GM18498 (cell line): Measurements from ENCODE around the gene FASTKD3.
A peak's percentile ranks its signal among the peaks of the same experiment; 100 is the strongest.

Source experiments
- ATAC-seq: cut with Tn5 transposase; IDR thresholded peaks from one replicate; pipeline ENCODE4 v1.9.1; 2021; ENCODE audit warnings: mild to moderate bottlenecking, moderate library complexity; ENCODE audit not compliant: unreplicated experiment

FASTKD3 gene

DNA sequence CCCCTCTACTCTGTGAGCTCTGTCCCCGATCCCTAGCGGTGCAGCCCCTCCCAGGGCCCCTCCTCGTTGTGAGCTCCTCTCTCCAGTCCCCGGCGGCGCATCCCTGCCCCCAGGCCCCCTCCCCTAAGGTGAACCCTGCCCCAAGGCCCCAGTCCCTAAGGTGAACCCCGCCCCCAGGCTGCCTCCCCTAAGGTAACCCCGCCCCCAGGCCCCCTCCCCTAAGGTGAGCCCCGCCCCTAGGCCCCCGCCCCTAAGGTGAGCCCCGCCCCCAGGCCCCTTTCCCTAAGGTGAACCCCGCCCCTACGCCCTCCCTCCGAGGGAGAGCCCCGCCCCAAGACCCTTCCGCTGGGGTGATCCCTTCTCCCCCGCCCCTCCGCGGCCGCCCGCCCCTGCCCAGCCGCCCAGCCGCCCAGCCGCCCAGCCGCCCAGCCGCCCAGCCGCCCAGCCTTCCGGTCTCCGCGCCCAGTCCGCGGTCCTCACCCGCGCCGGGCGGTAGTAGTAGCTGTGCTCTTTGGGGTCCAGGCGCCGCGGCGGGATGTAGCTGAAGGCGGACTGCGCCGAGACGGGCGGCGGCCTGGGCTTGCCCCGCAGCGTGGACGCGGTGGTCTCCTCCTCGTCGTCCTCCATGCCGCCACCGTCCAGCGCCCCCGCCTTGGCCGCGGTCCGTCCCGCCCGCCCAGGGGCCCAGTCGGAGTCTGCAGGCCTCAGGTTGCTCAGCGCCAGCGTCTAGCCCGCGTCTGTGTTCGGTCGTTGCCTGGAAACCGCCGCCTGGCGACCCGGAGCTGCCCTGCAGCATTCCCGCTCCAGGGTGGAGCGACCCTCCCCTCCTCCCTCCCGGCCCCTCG is 18.2 kb downstream of the FASTKD3 start, which contains the start of gene CFAP90:
TSS of gene CFAP90 (minus strand) at position 739 of the 845 bp plus-strand sequence. CDS start at position 627, 112 bp downstream.
- ATAC-seq: no peak

GRCh38 chr5:7849681-7850394 is 19.0 kb downstream of the FASTKD3 start:
- no peak for ATAC-seq

- ATAC-seq: no peak
Observed at GRCh38 chr5:7848296-7848695, 20.5 kb downstream of the FASTKD3 start.

DNA sequence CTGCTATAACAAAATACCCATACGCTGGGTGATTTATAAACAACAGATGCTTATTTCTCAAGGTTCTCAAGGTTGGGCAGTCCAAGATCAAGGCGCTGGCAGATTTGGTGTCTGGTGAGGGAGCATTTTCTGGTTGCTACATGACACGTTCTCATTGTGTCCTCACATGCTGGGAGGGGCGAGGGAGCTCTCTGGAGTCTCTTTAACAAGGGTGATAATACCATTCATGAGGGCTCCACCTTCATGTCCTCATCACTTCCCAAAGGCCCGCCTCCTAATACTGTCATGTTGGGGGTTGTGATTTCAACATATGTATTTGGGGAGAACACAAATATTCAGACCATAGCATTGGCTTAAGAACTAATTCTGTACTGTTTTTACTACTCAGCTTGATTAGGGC is 22.5 kb downstream of the FASTKD3 start:
- ATAC-seq: no peak

GRCh38 chr5:7845557-7845956 is 23.3 kb downstream of the FASTKD3 start:
- ATAC-seq: no peak

DNA sequence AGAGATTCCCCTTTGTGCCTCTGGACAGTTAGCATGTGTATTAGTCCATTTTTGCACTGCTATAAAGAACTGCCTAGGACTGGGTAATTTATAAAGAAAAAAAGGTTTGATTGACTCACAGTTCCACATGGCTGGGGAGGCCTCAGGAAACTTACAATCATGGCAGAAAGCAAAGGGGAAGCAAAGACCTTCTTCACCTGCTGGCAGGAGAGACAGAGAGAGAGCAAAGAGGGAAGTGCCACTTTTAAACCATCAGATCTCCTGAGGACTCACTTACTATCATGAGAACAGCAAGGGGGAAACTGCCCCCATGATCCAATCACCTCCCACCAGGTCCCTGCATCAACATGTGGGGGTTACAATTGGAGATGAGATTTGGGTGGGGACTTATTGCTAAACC is 23.9 kb downstream of the FASTKD3 start:
- no peak for ATAC-seq

DNA sequence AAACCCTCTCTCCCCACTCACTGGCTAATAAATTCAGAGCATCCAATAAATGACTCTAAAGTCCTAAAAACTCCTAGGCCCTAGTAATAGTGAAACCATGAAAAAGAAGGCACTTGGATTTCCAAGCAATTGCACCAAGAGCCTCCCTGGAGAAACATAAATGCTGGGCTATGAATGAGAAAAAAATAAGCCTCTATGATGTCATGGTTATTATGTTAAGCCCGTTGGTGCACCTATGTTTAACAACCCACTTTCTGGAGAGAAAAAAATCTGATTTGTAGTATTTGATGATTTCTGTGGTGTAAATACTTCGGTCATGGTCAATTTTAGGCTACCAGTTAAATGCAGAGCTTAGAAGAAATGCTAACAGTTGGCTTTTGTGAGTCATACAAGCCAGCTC is 26.3 kb downstream of the FASTKD3 start:
- ATAC-seq: no peak

DNA sequence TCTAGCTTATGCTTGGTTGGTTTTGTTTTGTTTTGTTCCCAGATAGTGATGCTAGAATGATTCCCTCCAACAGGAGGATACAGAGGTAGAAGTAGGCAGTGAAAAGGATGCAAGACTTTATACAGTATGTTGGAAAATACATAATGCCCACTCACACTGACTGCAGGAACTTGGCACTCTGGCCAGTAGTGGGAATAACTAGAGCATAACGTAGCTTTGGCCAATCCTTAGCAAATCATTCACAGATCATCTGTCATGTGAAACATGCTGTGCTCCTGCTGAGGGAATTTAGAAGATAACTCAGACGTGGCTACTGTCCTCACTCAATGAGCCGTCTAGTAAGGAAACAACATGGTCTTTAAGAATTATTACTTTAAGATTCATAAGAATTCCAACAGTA is 31.4 kb downstream of the FASTKD3 start:
- no peak for ATAC-seq

- ATAC-seq: no peak
Observed at GRCh38 chr5:7834982-7835381, 33.8 kb downstream of the FASTKD3 start.

- no peak for ATAC-seq
Observed at GRCh38 chr5:7828269-7828668, 40.6 kb downstream of the FASTKD3 start.

GRCh38 chr5:7827610-7828009 is 41.2 kb downstream of the FASTKD3 start:
- no peak for ATAC-seq

DNA sequence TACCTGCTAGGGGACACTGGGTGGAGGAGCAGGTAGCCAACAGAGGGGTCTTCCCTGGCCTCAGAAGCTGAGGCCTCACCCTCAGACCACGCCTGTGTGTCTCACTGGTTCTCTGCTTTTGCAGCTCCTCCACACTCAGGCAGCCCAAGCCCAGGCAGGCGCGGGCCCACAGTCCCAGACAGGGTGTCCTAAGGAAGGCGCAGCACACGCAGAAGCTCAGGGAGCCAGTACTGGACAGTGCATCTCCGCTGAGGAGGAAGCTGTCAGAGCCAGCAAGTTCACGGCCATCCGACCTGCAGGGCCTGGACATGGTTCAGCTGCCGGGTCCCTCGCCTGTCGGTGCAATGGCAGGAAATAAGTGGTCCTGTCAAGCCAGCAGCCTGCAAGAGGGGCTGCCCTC is 43.2 kb downstream of the FASTKD3 start:
- no peak for ATAC-seq

DNA sequence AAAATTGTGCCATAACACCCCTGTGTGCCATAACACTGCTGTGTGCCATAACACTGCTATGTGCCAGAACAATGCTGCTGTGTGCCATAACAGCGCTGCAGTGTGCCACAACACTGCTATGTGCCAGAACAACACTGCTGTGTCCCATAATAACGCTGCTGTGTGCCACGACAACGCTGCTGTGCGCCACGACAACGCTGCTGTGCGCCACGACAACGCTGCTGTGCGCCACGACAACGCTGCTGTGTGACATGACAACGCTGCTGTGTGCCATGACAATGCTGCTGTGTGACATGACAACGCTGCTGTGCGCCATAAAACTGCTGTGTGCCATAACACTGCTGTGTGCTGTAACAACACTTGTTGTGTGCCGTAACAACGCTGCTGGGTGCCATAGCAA is 43.8 kb downstream of the FASTKD3 start:
- ATAC-seq: no peak

DNA sequence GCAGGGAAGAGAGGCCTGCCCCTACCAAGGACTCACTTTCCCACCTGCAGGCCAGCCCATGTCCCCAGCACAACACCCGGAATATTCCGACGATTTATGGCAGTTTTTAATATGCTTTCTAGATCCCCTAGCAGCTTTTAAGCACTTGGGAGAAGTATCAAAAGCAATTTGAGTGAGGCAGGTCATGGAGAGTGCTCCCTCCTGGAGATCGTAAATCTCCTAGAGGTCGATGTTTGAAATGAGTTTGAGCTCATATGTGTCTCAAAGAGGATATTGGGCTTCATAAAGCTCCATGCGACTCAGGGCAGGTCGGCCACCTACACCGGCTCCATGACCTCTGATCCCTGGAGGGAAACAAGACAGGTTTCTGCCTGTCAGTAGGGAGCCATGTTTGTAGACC is 45.2 kb downstream of the FASTKD3 start:
- no peak for ATAC-seq

DNA sequence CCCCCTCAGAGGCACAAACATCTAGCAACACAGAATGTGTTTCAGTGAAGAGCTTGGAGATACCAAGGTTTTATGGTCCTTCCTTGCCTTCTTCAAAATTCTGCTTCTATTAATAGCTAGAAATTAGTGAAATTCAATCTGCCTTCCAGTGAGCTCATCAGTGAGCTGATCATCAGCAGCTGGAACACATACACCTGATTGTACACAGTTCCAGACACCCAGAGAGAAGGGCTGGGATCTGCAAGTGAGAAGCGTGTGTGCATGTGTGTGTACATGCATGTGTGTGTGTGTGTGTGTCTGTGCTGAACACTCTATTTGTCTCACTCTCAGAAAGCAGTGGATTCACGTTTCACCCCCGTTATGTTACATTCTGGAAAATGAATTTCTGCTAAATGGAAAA is 46.4 kb downstream of the FASTKD3 start:
- ATAC-seq: no peak

DNA sequence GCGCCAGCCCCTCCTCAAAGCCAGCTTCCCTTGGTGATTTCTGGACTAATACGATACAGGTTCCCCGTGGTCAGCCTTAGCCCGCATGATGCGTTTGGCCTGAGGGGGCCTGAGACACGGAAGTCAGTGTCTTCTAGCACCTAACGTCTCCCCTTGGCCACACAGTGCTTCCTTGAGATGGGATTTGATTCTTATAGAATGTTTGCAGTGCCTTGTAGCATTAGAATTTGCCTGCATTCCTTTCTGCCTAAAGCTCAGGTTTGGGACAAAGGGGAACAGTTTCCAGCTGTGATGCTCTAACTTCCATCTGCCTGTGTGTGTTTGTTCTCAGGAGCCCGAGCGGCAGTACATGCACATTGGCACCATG is 52.3 kb downstream of the FASTKD3 start:
- ATAC-seq: peak; percentile 24

- ATAC-seq: peak; percentile 96
Observed at GRCh38 chr5:7815892-7816534, 52.8 kb downstream of the FASTKD3 start.

DNA sequence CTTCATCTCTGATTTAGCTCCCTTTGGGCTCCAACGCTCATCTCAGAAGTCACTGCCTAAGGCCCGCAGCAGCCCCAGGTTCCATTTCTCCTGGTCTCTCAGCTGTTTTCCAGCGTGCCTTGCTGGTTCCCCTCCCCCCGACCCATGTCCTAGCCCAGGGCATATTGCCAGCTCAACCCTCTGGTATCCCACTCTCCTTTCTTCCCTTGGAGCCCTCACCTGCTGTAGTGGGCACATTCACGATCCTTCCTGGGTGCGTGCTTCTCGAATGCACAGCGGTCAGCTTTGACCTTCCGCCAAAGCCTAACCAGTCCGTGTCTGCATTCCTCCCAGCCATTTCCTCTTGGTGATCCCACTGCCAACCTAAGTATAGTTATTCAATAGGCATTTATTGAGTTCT is 54.0 kb downstream of the FASTKD3 start:
- no peak for ATAC-seq

- no peak for ATAC-seq
Observed at GRCh38 chr5:7813576-7813975, 55.3 kb downstream of the FASTKD3 start.

GRCh38 chr5:7813007-7813406 is 55.8 kb downstream of the FASTKD3 start:
- ATAC-seq: no peak

DNA sequence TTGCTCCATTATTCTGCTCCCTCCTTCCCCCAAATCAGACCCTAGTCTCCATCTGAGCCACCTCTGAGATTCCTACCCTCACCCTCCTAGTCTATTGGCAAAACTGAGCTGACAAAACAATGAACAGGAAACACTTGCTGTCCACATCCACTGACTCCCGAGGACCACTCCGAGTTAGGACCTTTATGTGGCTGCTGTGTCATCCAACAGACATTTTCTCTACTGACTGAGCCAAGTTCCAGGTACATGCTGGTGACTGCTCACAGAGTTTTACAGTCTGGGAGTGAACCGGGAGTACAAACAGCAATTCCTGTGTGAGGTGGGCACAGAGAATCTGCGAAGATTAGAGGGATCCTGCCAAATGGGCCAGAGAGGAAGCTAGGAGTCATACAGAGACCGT is 57.1 kb downstream of the FASTKD3 start:
- ATAC-seq: no peak
